BE2C (cell line): Measurements from ENCODE around the gene POLD4.

Experiments
- DNase-seq: peaks from one replicate; pipeline ENCODE4 v3.0.0-alpha.2; 2020
- H3K27me3 ChIP-seq: fragments of 250-450 bp; sonication (Bioruptor Pico); 2 replicates; pipeline ENCODE4 v1.5.1; 2020; ENCODE audit warnings: mild to moderate bottlenecking
- H3K36me3 ChIP-seq: fragments of 250-450 bp; sonication (Bioruptor Pico); 2 replicates; pipeline ENCODE4 v1.5.1; 2020; ENCODE audit warnings: mild to moderate bottlenecking
- H3K4me1 ChIP-seq: fragments of 250-450 bp; sonication (Bioruptor Pico); 2 replicates; pipeline ENCODE4 v1.5.1; 2020
- H3K4me3 ChIP-seq: 2 replicates; pipeline ENCODE4 v1.5.1; 2011; ENCODE audit warnings: low read depth, low read length
- H3K9me3 ChIP-seq: fragments of 250-450 bp; sonication (Bioruptor Pico); 2 replicates; pipeline ENCODE4 v1.5.1; 2020
- TF ChIP-seq, protein P1 (sequence below): IDR thresholded peaks from 2 replicates; pipeline ENCODE4 v1.5.1; 2012; ENCODE audit warnings: mild to moderate bottlenecking, low read depth, low read length

Gene POLD4

DNA sequence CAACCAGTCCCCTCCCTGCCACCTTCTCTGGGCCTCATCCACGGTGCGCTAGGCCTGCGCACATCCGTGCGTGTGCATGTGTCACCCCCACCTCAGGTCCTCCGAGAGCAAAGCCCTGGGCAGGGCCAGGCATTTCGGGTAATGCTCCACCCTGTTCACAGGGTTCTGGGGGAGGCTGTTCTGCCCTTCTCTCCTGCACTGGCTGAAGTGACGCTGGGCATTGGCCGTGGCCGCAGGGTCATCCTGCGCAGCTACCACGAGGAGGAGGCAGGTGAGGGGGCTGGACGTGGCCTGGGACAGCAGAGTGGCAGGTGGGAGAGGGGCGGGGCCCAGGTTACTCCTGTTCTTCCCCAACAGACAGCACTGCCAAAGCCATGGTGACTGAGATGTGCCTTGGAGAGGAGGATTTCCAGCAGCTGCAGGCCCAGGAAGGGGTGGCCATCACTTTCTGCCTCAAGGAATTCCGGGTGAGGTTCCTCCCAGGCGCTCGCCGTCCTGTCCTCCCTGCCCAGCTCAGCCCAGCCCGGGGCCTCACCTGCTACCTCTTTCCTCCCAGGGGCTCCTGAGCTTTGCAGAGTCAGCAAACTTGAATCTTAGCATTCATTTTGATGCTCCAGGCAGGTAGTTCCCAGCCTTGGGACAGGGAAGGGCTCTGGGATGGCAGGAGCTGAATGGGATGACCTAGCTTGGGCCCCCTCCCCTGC is 42.4 kb upstream of the POLD4 start:
- Histone ChIP-seq H3K4me1 (peaks cover 12% of the 10 kb centered on the region), H3K36me3 (peaks cover 49% of the 10 kb centered on the region), H3K9me3 (no peaks in the 10 kb centered on the region), H3K4me3 (no peak overlapping the region), H3K27me3 (no peaks in the 10 kb centered on the region)
- TF ChIP-seq, protein P1, sequence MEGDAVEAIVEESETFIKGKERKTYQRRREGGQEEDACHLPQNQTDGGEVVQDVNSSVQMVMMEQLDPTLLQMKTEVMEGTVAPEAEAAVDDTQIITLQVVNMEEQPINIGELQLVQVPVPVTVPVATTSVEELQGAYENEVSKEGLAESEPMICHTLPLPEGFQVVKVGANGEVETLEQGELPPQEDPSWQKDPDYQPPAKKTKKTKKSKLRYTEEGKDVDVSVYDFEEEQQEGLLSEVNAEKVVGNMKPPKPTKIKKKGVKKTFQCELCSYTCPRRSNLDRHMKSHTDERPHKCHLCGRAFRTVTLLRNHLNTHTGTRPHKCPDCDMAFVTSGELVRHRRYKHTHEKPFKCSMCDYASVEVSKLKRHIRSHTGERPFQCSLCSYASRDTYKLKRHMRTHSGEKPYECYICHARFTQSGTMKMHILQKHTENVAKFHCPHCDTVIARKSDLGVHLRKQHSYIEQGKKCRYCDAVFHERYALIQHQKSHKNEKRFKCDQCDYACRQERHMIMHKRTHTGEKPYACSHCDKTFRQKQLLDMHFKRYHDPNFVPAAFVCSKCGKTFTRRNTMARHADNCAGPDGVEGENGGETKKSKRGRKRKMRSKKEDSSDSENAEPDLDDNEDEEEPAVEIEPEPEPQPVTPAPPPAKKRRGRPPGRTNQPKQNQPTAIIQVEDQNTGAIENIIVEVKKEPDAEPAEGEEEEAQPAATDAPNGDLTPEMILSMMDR = no peak
- no peak for DNase-seq

DNA sequence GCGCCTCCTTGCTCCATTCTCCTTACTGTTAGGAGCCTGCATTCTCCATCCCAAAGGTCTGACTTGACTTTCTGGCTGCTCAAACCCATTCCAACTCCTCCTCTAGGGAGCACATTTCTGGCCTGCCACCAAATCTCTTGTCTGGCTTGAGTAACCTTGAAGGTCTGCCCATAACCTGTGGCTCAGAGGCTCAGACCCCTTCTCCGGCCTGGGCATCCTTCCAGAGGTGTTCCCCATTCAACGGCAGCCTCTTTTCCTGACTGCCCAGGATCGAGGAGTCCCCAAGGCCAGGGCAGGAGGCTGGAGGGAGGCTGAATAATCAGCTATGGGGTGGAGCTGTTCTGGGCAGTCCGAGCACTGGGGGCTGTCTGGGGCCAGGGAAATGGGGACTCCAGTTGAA is 40.6 kb upstream of the POLD4 start:
- TF ChIP-seq, protein P1 = no peak
- Histone ChIP-seq H3K4me3 (no peak overlapping the region), H3K4me1 (peaks cover 6% of the 10 kb centered on the region), H3K36me3 (peaks cover 39% of the 10 kb centered on the region), H3K9me3 (no peaks in the 10 kb centered on the region), H3K27me3 (no peaks in the 10 kb centered on the region)
- DNase-seq = no peak

DNA sequence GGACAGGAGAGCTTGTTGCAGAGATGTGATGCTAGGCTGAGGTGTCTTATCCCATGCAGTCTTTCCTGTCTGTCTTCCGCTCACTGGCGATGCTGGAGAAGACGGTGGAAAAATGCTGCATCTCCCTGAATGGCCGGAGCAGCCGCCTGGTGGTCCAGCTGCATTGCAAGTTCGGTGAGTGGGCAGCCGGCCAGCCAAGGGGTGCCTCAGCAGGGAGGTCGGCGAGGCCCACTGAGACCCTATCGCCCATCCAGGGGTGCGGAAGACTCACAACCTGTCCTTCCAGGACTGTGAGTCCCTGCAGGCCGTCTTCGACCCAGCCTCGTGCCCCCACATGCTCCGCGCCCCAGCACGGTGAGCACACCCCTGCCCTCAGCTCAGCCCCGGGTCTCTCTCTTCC is 40.1 kb upstream of the POLD4 start:
- no peak for DNase-seq
- H3K4me1 ChIP-seq = peaks cover 6% of the 10 kb centered on the region
- no peaks in the 10 kb centered on the region for H3K9me3 ChIP-seq
- TF ChIP-seq, protein P1 = no peak
- peaks cover 34% of the 10 kb centered on the region for H3K36me3 ChIP-seq
- H3K4me3 ChIP-seq = no peak overlapping the region
- H3K27me3 ChIP-seq = no peaks in the 10 kb centered on the region

DNA sequence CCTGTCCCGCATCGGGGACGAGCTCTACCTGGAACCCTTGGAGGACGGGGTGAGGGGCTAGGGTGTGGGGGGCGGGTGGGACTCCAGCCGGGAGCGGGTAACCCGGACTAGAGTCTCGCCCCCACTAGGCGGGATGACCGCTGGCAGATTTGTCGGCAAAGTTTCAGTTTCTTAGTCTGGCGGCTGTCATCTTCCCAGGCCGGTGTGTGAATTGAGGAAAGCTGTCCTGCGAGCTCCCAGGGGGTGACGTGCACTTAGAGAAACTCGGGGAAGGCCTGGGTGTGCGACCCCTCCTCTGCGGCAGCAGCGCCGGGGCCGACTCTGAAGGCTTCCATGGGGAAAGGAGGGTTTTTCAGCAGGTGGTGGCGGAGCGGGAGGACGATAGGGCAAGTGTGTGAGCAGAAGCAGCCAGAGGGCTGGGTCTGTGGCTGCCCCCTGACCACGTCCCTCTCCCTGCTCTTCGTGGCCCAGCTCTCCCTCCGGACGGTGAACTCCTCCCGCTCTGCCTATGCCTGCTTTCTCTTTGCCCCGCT is 38.9 kb upstream of the POLD4 start:
- Histone ChIP-seq H3K9me3 (no peaks in the 10 kb centered on the region), H3K4me1 (no peaks in the 10 kb centered on the region), H3K27me3 (no peaks in the 10 kb centered on the region), H3K36me3 (peaks cover 22% of the 10 kb centered on the region), H3K4me3 (peak overlapping the region; percentile 85)
- TF ChIP-seq, protein P1 = no peak
- DNase-seq = no peak

DNA sequence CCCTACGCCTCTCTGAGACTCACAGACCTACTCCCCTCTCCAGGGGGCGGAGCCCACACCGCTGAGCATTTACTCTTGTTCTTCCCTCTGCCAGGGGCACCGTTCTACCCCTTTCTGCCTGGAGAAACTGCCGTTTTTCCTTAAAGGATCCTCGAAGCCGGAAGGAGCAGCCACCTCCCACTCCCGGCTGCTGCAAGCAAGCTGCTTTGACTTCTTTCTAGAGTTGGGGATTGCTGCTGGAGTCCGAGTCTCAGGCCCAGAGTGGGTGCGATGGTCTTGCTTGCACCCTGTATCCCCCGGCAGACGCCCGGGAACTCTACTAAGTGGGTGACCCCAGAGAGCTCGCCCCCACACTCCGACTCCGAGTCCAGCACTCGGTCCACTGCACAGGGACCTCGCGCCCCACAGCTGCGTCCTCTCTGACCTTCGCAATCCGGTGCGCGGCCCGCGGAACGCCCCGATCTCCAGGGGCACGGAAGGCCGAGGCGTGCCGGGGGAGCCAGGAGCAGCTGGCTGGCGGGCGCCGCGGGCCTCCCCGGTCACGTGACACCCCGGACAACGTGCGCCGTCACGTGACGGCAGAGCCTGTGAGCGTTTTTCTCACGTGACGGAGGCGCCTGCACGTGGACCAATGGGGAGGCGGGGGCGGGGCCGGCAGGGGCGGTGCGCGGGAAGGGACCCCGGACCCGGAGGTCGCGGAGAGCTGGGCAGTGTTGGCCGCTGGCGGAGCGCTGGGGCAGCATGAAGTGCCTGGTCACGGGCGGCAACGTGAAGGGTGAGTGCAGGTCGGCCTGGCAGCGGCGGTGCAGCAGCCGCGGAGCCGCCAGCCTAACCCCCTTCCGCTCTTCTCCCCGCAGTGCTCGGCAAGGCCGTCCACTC is 38.2 kb upstream of the POLD4 start, which contains the start of gene RAD9A:
Gene RAD9A (plus strand): TSS at position 683 of the 879 bp plus-strand sequence. CDS start 59 bp downstream, at position 742.
- Histone ChIP-seq H3K36me3 (peaks cover 22% of the 10 kb centered on the region; the same call in 1 of the 2 replicates), H3K4me1 (no peaks in the 10 kb centered on the region), H3K4me3 (peak within 1 kb of the TSS; percentile 85), H3K9me3 (no peaks in the 10 kb centered on the region), H3K27me3 (no peaks in the 10 kb centered on the region)
- TF ChIP-seq, protein P1 = no peak
- DNase-seq = peak; percentile 98
